GM18868 (cell line): ENCODE measurements around the gene NDFIP2.

Experiments
- ATAC-seq: cut with Tn5 transposase; IDR thresholded peaks from one replicate; pipeline ENCODE4 v1.9.1; 2021; ENCODE audit warnings: mild to moderate bottlenecking, moderate library complexity; ENCODE audit not compliant: unreplicated experiment

Gene NDFIP2

DNA sequence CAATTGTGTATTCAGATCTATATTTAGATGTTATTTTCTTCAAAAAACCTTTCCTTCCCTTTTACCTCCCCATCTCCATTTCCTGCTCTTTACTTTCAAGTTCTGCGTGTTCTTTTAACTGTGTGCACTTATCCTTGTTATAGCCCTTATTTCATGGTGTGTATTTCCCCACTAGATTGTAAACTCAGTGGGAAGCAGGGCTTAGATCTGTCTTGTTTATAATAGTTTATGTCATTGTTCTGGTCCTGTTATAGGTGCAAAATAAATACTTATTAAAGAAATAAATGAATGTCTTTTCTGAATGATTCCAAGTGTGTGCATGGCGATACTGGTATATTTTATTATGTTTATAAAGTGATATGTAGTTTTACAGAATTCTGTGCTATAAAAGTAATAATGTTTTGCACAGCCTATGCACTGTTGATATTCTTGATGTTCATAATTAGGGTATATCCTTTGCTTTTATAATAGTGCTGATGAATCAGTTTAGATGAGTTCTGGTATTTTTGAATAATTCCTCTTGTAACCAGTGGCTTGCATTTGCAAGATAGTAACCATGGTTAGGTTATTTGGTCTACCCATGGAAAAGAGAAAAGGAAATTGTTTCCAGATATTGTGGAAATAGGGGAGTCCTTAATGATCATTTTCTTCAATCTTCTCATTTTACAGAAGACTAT lies 12.1 kb downstream of the NDFIP2 start:
- ATAC-seq = no peak

DNA sequence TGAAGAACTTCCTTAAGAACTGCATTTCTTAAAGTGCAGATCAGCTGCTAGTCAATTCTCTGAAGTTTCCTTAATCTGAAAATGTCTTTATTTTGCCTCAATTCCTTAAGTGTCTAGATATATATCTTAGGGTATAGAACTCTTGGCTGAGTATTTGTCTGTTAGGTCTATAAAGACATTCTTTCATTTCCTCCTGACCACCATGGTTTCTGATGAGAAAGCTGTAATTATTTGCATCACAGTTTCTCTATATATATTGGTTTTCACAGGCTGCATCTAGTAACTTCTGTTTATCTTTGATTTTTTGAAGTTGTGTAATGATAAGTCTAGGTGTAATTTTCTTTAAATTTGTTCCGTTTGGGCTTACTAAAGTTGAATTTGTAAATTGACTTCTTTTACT lies 15.2 kb downstream of the NDFIP2 start:
- ATAC-seq = peak; percentile 69

DNA sequence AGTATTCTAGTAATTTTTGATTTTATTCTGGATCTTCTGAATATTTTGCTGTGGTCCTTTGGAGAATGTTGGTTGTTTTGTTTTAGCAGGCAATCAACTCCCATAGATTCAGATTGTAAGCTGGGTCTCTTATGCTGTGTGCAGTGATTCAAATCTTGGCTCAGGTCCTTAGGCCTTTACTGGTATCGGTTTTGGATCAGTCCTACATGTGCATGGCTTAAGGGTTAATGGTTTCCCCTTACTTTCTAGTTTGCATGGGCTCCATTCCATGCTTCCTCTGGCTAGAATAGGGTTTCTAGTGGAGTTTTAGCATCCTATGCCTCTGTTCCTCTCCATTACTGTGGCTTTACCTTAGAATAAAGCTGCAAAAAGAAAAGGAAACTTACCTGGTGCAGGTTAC lies 16.1 kb downstream of the NDFIP2 start:
- no peak for ATAC-seq

DNA sequence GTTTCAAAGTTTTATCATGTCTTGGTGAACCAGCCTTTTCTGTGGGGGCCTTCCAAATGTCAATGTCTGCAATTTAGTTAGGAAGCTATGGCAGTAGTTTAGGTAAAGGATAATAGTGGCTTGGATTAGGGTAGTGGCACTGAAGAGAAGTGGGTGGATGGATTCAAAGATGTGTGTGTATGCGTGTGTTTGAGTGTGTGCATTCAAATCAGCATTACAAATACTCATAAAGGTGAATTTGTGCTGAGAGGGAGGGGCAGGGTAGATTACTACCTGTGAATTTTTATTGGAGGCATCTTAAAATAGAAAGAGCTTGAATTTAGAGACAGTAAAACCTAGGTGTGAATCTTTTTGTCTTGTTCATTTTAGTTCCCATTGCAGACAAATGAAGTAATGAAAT lies 16.9 kb downstream of the NDFIP2 start:
- ATAC-seq = no peak

DNA sequence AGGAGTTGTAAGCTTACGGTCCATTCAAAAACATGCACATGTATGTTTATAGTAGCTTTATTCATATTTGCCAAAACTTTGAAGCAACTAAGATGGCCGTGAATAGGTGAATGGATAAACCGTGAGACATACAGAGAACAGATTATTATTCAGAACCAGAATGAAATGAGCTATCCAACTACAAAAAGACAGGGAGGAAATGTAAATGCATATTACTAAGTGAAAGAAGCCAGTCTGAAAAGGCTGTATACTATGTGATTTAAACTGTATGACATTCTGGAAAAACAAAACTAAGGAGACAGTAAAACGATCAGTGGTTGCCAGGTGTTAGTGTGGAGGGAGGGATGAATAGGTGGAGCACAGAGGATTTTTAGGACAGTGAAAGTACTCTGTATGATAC lies 19.9 kb downstream of the NDFIP2 start:
- no peak for ATAC-seq

DNA sequence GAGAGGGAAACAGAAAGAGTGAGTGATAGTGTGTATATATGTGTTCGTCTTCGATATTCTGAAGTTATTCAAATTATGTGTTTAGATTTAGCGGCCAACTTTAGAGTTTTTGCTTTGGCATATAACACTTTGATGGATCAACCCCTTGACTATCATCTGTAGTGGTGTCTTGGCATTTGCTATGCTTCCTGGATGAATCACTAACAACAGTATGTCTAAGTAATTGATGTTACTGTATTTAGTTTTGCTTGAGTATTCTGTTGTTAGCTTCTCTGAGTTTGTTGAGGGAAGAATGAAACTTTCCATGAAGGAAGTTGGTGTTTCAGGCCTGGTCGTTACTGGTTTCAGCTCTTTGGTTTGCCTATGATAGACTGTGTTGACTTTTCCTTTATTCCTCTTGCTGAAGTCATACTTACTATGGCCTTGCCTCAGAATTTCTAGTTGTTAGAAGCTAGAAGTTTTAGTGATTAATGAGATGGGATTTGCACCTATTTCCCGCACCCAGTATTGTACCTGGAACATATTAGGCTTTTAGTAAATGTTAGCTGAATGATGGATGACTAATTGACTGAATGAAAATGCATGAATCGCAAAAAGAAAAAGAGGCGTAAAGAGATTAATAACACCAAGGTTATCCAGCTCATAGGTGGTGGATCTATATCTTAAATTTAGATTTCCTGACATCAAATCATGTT lies 20.7 kb downstream of the NDFIP2 start:
- no peak for ATAC-seq

DNA sequence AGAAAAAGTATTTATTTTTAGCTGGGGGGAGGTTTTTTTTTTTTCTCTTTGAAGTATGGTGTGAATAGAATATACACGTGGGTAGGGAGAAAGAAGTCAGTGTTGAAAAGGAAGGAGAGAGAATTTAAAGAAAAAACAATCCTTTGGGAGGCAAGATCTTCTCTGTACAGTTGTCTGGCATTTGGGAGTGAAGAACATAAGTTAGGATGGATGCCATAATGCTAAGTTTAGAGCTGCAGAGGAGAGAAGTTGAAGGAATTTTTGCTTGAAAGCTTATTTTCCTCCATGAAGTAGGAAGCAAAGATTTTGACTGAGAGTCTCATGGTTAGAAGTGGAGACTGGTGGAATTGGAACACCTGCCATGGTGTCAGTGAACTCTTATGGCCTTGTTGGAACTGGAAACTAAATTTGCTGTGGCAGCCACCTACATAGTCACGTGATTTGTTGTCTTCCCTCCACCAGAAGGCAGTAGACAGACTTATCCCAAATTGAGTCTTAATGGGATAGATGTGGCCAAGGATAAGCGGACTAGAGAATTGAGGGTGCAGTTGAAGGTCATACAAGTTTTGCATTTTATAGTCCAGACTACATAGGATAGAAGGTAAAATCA lies 22.0 kb downstream of the NDFIP2 start:
- ATAC-seq = no peak

DNA sequence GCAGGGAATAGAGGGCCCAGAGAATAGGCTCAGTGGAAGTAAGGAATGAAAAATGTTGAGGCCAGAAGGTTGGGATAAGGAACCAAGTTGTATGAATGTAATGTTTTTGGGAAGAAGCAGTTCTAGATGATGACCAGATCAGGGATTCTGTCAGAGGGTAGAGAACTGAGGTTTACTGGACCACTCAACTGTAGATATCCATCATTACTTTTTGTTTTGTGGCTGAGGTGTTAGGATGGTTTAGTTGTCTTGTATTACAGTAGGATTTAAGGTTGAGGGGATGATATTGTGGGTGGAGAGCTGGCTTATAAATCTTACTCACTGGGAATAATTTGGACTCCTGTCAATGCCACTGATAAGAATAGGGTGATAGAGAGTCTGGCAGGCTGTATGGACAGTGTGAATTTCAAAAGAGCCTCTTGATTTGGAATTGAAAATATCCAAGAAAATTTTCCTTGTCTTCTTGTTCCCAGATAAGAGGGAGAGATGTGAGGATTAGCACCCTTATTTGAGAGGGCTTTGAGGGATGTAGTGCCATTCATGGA lies 22.6 kb downstream of the NDFIP2 start:
- ATAC-seq = no peak

DNA sequence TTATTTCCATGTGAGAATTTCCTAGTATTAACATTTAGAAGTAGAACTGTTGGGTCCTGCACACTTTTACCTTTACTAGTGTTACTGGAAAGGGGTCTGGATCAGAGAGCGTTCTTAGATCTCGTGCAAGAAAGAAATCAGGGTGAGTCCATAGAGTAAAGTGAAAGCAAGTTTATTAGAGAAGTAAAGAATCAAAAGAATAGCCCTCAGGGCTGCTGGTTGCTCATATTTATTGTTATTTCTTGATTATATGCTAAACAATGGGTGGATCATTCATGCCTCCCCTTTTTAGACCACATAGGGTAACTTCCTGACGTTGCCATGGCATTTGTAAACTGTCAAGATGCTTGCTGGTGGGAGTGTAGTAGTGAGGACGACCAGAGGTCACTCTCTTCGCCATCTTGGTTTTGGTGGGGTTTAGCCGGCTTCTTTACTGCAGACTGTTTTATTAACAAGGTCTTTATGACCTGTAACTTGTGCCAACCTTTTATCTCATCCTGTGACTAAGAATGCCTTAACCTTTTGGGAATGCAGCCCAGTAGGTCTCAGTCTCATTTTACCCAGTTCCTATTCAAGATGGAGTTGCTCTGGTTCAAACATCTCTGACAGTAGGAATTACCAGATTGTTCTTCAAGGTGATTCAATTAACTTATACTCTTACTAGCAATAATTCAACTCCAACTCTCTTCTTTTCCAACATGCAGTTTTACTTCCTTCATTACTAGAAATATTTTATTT lies 27.4 kb downstream of the NDFIP2 start:
- ATAC-seq = no peak

DNA sequence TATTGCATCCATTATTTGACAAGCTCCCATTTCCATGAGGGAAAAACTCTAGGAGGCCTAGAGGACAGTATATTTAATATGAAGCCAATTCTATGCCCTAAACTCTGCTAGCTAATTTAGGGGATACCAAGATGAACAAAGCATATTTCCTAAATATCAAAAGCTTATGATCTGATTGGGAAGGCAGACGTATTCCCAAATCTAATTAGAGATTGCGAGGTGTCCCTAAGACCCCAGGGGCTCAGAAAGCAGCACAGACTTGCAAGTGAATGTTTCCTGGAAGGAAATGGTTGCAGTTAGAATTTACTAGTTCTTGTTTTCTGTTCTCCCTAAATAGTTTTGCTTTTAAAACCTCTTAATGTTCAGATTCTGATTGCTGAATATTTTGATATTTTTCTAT lies 30.7 kb downstream of the NDFIP2 start:
- no peak for ATAC-seq

DNA sequence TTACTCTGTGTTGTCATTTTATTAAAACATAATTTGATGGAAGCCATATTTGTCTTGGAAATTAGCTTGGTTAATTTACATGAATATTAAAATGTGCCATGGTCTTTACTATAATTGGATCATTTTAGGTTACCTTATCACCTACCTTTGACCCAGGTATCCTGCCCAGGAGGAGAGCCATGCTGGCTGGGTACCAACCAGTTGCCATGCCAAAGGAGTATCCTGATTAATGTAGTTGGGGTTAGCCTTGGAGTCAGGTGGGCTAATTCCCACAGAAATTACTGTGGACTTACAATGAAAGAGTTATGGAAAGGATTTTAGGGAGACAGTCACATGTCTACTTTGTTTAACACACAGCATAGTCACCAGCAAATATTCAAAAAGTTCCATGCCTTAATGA lies 32.0 kb downstream of the NDFIP2 start:
- no peak for ATAC-seq

DNA sequence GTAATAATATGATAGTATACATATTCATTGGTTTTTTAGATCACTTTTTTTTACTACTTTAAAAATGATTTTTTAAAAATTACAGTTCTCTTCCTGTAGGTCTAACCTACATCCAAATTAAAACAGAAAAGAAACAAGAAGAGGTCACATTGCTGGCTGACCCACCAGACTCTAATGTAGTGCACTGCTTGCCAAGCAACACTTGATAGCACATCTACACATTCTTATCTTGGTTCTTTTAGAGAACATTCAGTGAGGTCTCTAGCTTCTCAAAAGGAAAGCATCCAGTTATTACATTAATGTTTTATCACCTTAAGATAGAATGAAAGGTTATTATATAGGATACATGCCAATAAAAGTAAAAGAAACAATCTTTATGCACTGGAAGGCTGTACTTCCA lies 35.6 kb downstream of the NDFIP2 start:
- no peak for ATAC-seq

DNA sequence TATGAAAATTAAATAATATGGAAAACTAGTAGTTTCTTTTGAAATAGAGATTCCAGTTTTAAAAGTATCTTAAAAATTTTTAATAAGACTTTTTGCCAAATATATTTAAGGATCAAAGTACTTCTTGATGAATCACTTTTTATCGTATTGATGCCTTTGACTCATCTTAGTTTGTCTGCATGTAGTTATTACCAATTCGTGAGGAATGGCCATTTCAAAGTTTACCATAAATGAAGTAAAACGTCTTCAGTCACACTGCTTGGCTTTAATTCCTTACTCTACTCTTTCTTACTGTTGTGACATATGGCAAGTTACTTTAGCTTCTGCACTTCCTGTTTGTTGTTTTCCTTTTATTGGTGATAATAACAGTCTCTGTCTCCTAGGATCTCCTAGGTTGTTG lies 38.3 kb downstream of the NDFIP2 start:
- no peak for ATAC-seq

DNA sequence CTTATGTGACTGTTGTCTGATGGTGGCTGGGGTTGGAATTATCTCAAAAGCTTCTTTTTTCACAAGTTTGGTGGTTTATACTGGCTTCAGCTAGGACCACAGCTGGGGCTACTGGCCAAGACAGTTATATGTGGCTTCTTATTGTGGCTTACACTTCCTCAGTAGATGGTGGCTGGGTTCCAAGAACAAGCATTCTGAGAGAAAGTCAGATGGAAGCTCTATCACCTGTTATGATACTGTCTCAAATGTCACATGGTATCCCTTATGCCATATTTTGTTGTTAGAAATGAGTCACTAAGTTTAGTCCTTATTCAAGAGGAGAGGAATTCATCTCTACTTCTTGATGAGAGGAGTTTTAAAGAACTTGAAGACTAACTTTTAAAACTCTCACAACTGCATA lies 41.6 kb downstream of the NDFIP2 start:
- ATAC-seq = peak; percentile 88

DNA sequence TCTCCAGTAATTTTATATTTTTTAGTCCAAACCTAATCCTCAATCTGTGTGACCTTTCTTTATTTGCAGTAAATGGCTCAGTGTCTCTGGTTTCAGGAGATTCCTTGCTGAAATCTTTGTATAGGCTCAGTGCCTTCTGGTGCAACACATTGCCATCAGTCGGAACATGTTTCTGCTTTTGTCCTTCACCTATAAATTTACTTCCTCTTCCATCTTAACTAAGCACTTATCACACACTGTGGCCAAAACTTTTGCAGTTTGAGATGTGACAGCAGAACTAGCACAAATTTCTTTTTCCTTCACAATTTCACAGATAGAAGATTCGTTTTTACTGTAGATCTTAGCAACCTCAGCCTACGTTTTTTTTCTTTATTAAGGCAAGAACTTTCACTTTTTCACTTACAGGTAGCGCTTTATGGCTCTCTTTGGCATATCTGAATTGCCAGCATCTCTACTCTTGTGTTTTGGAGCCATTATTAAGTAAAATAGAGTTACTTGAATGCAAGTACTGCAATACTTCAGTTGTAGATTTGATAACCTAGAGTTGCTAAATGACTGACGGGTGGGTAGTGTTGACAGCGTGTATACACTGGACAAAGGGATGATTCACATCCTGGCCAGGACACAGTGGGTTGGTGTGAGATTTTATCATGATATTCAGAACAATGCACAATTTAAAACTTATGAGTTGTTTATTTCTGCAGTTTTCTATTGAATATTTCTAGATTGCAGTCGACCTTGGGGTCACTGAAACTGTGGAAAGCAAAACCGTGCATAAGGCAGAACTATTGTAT lies 44.3 kb downstream of the NDFIP2 start:
- ATAC-seq = peak; percentile 46

DNA sequence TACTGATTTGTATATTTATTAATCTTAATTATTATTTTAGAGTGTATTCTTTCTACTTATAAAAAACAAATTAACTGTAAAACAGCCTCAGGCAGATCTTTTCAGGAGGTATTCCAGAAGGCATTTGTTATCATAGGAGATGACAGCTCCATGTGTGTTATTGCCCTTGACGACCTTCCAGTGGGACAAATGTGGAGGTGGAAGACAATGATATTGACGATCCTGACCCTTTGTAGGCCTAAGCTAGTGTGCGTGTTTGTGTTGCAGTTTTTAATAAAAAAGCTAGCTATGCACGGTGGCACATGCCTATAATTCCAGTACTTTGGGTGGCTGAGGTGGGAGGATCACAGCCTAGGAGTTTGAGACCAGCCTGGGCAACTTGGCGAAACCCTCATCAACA lies 46.7 kb downstream of the NDFIP2 start:
- ATAC-seq = no peak

DNA sequence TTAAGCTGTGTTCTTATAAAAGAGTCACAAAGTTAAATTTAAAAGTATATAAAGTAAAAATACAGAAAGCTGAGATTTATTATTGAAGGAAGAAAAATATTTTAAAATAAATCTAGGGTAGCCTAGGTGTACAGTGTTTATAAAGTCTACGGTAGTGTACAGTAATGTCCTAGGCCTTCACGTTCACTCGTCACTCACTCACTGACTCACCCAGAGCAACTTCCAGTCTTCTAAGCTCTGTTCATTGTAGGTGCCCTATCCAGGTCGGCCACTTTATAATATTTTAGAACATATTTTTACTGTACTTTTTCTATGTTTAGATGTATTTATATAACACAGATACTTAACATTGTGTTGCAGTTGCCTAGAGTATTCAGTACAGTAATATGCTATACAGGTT lies 47.4 kb downstream of the NDFIP2 start:
- ATAC-seq = no peak

DNA sequence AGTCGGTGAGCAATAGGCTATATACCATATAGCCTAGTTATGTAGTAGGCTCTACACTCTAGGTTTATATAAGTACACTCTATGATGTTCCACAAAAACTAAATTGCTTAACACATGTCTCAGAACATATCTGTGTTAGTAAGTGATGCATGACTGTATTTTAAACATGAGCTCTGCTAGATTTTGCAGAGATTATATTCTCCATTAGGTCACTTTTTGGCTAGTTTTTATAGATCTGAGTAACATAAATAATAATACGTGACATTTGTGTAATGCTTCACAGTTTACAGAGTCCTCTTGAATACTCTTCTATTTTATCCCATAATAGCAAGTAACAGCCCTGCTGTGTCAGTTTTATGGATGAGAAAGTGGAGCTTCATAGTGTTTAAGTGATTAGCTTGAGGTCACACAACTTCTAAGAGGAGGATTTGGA lies 47.8 kb downstream of the NDFIP2 start:
- ATAC-seq = no peak

DNA sequence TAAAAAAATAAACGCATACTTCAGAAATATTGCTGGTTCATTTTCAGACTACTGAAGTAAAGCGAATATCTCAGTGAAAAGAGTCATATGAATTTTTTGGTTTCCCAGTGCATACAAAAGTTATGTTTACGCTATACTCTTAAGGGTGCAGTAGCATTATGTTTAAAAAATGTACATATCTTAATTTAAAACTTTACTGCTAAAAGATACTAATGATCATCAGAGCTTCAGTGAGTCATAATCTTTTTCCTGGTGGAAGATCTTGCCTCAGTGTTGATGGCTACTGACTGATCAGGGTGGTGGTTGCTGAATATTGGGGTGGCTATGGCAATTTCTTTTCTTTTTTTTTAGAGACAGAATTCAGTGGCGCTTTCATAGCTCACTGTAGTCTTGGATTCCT lies 48.9 kb downstream of the NDFIP2 start:
- no peak for ATAC-seq

DNA sequence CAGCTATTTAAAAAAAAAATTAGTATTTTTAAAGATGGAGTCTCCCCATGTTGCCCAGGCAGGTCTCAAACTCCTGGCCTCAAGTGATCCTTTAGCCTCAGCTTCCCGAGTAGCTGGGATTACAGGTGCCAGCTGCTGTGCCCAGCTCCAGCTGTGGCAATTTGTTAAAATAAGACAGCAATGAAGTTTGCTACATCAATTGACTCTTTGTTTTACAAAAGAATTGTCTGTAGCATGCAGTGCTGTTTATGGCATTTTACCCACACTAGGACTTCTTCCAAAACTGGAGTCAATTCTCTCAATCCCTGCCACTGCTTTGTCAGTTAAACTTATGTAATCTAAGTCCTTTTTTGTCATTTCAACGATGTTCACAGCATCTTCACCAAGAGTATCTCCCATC lies 49.3 kb downstream of the NDFIP2 start:
- no peak for ATAC-seq
